GM18511 (cell line): ENCODE data around the gene OR8G5.

Source experiments
- ATAC-seq: cut with Tn5 transposase; IDR thresholded peaks from one replicate; pipeline ENCODE4 v1.9.1; 2021; ENCODE audit warnings: mild to moderate bottlenecking, moderate library complexity; ENCODE audit not compliant: unreplicated experiment

Gene OR8G5

DNA sequence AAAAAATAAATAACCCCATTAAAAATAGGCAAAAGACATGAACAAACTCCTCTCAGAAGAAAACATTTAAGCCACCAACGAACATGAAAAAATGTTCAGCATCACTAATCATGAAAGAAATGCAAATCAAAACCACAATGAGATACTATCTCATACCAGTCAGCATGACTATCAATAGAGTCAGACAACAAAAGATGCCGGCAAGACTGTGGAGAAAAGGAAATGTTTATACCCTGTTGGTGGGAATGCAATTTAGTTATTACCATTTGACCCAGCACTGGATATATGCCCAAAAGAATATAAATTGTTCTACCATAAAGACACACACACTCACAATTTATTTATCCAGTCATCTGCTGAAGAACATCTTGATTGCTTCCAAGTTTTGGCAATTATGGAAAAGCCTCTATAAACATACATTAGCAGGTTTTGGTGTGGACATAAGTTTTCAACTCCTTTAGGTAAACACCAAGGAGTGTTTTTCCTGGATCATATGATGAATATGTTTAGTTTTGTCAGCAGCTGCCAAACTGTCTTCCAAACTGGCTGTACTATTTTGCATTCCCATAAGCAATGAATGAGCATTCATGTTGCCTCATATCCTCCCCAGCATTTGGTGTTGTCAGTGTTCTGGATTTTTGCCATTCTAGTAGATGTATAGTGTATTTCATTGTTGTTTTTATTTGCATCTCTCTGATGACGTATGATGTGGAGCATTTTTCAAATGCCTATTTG, 29.6 kb downstream of the OR8G5 start:
- no peak for ATAC-seq

GRCh38 chr11:124294687-124295086, 38.5 kb downstream of the OR8G5 start:
- ATAC-seq, result no peak

DNA sequence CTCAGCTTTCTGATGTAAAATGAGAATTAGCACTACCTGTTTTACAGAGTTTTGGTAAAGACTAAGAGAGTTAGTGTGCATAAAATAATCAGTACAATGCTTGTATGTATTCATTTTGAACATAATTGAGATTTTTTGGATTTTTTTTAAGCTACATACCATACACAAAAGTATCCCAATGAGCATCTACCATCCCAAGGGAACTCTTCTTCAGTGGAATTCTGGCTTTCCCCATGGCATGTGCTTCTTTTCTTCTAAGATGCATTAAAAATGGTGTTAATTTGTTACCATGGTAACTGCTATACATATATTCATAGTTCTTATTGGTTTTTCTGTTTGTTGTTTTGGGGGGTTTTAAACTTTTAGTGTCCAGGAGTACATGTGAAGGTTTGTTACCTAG, 39.8 kb downstream of the OR8G5 start:
- ATAC-seq, result no peak

DNA sequence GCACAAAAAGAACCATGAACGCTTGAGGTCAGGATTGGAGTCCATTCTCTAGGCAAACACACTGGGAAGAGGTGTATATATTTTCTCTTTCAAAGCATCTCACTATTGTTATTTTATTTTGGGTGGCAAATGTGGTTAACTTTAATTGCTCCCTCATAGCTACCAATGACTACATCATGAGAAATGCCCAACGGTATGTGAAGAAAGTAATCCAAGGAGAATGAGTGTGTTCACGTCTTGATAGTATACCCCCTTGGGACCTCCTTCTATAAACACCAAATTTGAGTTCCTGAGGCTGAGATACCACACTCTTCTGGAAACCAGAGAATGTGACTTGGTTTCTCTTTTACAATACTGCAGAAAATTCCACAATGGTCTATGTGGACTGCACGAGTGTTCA, 41.7 kb downstream of the OR8G5 start:
- no peak for ATAC-seq

GRCh38 chr11:124301548-124301947, 45.4 kb downstream of the OR8G5 start:
- no peak for ATAC-seq

DNA sequence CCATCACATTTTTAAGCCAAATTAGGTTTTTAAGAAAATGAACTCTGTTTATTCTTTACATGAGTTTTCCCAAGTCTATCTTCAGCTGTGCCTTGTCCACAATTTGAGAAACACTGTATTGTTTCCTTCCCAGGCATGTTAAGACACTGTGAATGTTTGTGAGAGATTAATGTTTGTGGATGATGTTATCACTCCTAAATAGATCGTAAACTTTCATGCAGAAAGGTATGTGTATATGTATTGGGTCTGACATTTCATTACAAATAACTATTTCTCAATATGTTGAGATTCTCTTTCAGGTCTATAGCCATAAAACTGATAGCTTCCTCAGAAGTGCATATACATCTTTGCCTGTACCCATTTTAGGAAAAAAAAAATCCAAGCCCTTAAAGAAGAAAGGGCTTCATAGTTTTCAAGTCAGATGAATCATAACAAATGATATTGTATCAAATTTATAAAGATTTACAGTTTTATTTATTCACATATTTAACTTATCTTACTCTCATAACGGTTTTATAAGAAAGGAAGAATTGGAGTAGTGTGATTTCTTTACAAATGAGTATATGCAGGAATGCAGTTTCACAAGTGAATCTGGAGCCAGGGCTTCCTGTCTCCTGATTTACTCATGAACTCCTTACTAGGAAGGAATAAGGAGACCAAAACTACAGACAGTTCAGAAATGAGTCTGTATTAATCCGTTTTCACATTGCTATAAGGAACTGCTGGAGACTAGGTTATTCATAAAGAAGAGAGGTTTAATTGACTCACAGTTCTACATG, 46.4 kb downstream of the OR8G5 start:
- ATAC-seq, result no peak

GRCh38 chr11:124307093-124307492, 50.9 kb downstream of the OR8G5 start:
- no peak for ATAC-seq

DNA sequence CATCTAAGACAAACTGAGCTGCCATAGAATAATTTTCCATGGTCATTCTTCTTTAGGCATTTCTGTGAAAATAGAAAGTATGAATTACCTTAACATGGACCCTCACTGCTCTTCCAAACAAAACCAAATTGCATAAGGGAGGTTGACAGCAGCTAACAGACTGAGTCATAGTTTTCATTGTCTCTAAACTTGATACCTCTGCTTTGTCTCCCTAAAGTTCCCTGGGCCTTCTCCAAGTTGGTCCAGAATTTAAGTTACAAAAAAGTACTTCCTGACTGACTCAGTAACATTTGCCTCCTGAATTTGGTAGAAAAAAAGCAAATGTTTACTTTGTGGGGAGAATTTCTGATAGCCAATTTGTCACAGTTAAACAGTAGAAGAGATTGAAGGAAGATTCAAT, 54.5 kb downstream of the OR8G5 start:
- no peak for ATAC-seq

GRCh38 chr11:124311269-124311668, 55.1 kb downstream of the OR8G5 start:
- ATAC-seq, result no peak

DNA sequence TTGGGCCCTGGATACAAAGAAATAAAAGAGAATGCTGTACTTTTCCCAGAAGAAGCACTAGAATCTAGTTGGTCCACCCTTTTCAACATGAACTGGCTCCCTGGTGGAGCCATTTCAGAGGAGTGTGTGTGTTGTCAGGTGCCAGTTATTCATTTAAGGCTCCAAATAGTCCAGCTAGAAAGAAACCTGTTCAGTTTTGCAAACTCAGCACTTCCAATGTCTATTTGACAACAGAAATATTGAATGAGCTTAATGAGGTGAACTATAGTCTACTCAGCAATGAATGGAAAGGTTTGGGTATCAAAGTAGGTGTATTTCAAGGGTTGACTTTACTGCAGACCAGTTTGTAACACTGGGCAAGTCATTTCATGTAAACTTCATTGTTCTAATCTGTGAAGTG, 55.5 kb downstream of the OR8G5 start:
- no peak for ATAC-seq

DNA sequence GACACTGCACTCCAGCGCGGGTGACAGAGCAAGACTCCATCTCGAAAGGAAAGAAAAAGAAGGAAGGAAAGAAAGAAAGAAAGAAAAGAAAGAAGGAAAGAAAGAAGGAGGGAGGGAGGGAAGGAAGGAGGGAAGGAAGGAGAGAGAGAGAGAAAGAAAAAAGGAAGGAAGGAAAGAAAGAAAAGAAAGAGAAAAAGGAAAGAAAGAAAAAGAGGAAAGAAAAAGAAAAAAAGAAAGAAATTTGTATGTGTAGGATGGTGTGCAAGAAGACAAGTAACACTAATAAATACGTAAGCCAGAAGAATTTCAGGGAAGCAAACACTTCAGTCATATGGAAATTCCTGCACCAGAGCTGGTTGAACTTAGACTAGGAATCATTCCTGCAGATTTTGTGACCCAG, 57.0 kb downstream of the OR8G5 start:
- ATAC-seq, result no peak

DNA sequence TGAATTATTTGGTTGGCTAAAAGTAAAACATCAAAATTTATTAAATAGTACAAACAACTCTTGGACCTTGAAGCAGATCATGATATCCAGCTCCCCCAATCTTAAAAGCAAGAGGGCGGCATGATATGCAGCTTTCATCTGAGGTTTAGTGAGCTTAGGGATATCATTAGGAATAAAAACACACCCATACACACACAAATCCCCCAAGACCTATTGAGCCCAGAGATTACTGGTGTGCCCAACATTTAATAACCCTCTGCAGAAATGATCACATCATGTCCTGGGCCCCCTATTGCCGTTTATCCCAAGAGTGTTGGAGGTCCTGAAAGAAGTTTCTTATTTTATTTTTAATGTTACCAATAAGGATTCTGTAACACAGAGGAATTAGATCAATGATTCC, 57.7 kb downstream of the OR8G5 start, which contains the start of gene OR8D1:
Gene OR8D1, minus strand, starts transcription at position 101 of the 400 bp plus-strand sequence. CDS start 3,183 bp downstream, outside the sequence.
- no peak for ATAC-seq

DNA sequence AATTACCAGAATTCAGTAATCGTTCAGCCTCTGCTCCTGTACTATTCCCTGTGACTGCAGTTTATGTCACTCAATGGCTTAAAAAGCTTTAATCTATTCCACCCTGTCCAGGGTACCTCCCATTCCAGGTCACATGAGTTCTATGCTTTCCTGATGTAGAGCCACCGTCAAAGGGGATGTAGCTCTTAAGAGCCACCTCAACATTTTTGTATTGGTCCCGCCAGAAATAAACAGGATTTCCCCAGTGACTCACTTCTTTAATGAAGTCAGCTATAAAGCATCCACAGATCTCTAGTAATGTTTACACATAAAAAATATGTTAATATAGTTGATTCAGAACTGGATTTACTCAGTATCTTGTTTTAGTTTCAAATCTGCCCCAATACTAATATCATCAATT, 58.9 kb downstream of the OR8G5 start:
- ATAC-seq, result no peak
